K562 (cell line): ENCODE data around the gene PSMB10. TPM values are rescaled to one million over a fixed set of nuclear protein-coding genes. Genes with fewer than 3 reads are reported as not detected.

ENCODE experiments used
- ARID3B ChIP-seq: fragments of 250-450 bp; sonication (Bioruptor Pico); IDR thresholded peaks from 2 replicates; pipeline ENCODE4 v1.4.0; 2020; ENCODE audit warnings: borderline replicate concordance
- ARNT ChIP-seq, 2 experiments: fragments of 450-650 bp; IDR thresholded peaks; 2 replicates each; pipeline ENCODE4 v1.6.1; 2016; ENCODE audit warnings: mild to moderate bottlenecking in 1 of 2
- CBFA2T3 ChIP-seq: fragments of 450-650 bp; IDR thresholded peaks from 2 replicates; pipeline ENCODE4 v1.6.1; 2017
- ETV5 ChIP-seq: sonication (generic); formaldehyde crosslinking; IDR thresholded peaks from 2 replicates; pipeline ENCODE4 v1.4.0; 2020; ENCODE audit warnings: low read depth, mild to moderate bottlenecking, missing genetic modification reagents
- FOXK2 ChIP-seq, 2 experiments: fragments of 450-650 bp; IDR thresholded peaks in 1 of 2; conservative IDR thresholded peaks in 1 of 2; 2 replicates each; pipeline ENCODE4 v1.6.1; 2016; ENCODE audit warnings: low read depth in 2 of 2, mild to moderate bottlenecking in 1 of 2
- GTF2F1 ChIP-seq: IDR thresholded peaks from 2 replicates; pipeline ENCODE4 v1.6.1; 2011; ENCODE audit warnings: low read depth, low read length, improper control_type of control experiment
- HDAC1 ChIP-seq, 2 experiments: fragments of 450-650 bp; IDR thresholded peaks; 2 replicates each; pipeline ENCODE4 v1.6.1; 2016 to 2017; ENCODE audit warnings: inconsistent platforms in 1 of 2, mild to moderate bottlenecking in 1 of 2, moderate library complexity in 1 of 2
- HLTF ChIP-seq: fragments of 450-650 bp; IDR thresholded peaks from 2 replicates; pipeline ENCODE4 v1.6.1; 2016
- HOMEZ ChIP-seq: fragments of 250-450 bp; sonication (Bioruptor Pico); IDR thresholded peaks from 2 replicates; pipeline ENCODE4 v1.4.0; 2020; ENCODE audit warnings: mild to moderate bottlenecking, moderate library complexity
- ILK ChIP-seq: fragments of 450-650 bp; IDR thresholded peaks from 2 replicates; pipeline ENCODE4 v1.6.1; 2016; ENCODE audit warnings: missing genetic modification characterization, low read depth, mild to moderate bottlenecking, missing compliant biosample characterization, moderate library complexity, borderline replicate concordance
- LARP7 ChIP-seq: fragments of 450-650 bp; IDR thresholded peaks from 2 replicates; pipeline ENCODE4 v1.6.1; 2016
- MTA3 ChIP-seq: fragments of 450-650 bp; formaldehyde crosslinking; IDR thresholded peaks from 2 replicates; pipeline ENCODE4 v1.6.1; 2017; ENCODE audit warnings: mild to moderate bottlenecking, borderline replicate concordance
- NFIC ChIP-seq: fragments of 450-650 bp; IDR thresholded peaks from 2 replicates; pipeline ENCODE4 v1.6.1; 2017; ENCODE audit warnings: mild to moderate bottlenecking, inconsistent platforms
- RBM15 ChIP-seq: fragments of 200-400 bp; formaldehyde crosslinking; IDR thresholded peaks from 2 replicates; pipeline ENCODE4 v1.6.1; 2018; ENCODE audit warnings: mild to moderate bottlenecking, low read length, moderate library complexity; ENCODE audit not compliant: insufficient read depth
- ZNF655 ChIP-seq: fragments of 250-450 bp; sonication (Bioruptor Pico); IDR thresholded peaks from 2 replicates; pipeline ENCODE4 v1.5.0; 2021
- ZNF668 ChIP-seq: fragments of 250-450 bp; sonication (Bioruptor Pico); IDR thresholded peaks from 2 replicates; pipeline ENCODE4 v1.8.0; 2022; ENCODE audit warnings: mild to moderate bottlenecking, inconsistent platforms
- polyA plus RNA-seq, 8 experiments: library from polyadenylated mRNA; depleted of rRNA in 4 of 8; stranded (reverse) in 5 of 8; unstranded in 3 of 8; fragments of >200 nt; fragmentation: Nextera tagmentation in 2 of 8; fragmentation: Illumina TruSeq in 1 of 8; extraction: Ambion mirVana in 2 of 8; extraction: Trizol in 1 of 8; gene quantifications; 2 replicates each; pipeline versions ENCODE4 v1.2.1 to v1.2.3, GENCODE V29; 2011 to 2014; ENCODE audit warnings: inconsistent platforms in 1 of 8, missing spikeins in 1 of 8
- total RNA-seq, 7 experiments: library from RNA; depleted of rRNA in 6 of 7; stranded (reverse); fragments of >200 nt in 6 of 7; fragmentation: Illumina TruSeq in 2 of 7; extraction: Trizol in 2 of 7; gene quantifications; 2 replicates each; pipeline versions ENCODE4 v1.2.1 to v1.2.3, GENCODE V29; 2011 to 2021; ENCODE audit warnings: low replicate concordance in 1 of 7
- TF ChIP-seq, protein P1 (sequence below): fragments of 250-450 bp; sonication (Bioruptor Pico); IDR thresholded peaks from 2 replicates; pipeline ENCODE4 v1.5.0; 2020; ENCODE audit warnings: mild to moderate bottlenecking, borderline replicate concordance
- TF ChIP-seq, protein P2 (sequence below): sonication (generic); formaldehyde crosslinking; IDR thresholded peaks from 2 replicates; pipeline ENCODE4 v1.8.0; 2022; ENCODE audit warnings: missing genetic modification reagents, mild to moderate bottlenecking, borderline replicate concordance

Gene PSMB10
- total and polyA plus RNA-seq, 9 of the 15 experiments (the other 6 are each of a cell fraction or from before 2014, with no cell fraction given), result 11.7 to 105 (median 51.0) TPM

DNA sequence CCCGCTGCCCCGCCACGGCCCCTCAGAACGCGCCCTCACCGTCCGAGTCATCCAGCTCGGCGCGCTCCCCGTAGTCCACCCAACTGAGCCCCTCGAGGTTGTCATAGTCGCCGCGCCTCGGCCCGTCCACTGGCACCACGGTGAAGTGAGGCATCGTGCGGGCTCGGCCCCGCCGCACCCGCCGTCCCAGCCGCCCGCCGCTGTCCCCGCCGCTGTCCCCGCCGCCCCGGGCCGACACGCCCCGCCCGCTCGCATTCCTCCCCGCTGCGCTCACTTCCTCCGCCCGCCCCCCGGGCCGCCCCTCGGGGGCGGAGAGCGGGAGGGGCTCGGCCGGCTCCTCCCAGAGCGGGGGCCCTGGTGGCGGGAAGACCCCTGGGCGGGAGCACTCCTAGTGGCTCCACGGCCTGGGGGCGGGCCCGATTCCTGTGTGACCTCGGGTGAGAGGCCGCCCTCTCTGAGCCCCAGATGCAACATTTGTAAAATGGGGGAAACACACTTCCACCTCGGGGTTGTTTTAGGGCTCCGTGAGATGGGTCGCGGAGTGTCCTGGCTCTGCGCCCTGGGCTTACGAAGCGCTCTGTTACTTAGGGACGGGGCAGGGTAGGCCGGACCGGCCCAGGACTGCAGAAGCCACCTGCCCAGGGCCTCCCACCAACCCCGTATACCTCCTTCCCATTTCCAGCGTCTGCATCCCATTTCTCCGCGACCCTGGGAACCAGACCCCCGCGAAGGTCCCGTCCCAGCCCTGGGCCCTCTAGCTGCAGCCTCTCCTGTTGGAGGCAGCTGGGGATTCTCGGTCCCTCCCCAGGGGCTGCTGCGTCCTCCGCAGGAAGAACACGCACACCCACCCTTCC, 32.0 kb upstream of the PSMB10 start, which contains the start of gene SLC12A4 (continued):
- TF ChIP-seq, protein P1, sequence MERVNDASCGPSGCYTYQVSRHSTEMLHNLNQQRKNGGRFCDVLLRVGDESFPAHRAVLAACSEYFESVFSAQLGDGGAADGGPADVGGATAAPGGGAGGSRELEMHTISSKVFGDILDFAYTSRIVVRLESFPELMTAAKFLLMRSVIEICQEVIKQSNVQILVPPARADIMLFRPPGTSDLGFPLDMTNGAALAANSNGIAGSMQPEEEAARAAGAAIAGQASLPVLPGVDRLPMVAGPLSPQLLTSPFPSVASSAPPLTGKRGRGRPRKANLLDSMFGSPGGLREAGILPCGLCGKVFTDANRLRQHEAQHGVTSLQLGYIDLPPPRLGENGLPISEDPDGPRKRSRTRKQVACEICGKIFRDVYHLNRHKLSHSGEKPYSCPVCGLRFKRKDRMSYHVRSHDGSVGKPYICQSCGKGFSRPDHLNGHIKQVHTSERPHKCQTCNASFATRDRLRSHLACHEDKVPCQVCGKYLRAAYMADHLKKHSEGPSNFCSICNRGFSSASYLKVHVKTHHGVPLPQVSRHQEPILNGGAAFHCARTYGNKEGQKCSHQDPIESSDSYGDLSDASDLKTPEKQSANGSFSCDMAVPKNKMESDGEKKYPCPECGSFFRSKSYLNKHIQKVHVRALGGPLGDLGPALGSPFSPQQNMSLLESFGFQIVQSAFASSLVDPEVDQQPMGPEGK (CRISPR knock-in tag), result no peak
- TF ChIP-seq RBM15 (no peak), NFIC (0 out of 2 replicates have a peak, but pooled peaks have one; percentile 6), FOXK2 (conservative IDR thresholded peaks at IDR 0.05 in 1 of 2, IDR thresholded peaks at IDR 0.05 in 1 of 2; ENCODE audit: low read depth in 2 of 2) (0 out of 4 replicates have a peak, but pooled peaks of 1 of the 2 experiments have one; percentile 10), HDAC1 (IDR thresholded peaks at IDR 0.05) (peak in 1 of 2 experiments; percentile 5; a peak in 2 of 4 replicates), ILK (tag) (no peak), ZNF668 (no peak), ETV5 (CRISPR knock-in tag) (peak; percentile 54; the same call in 1 of the 2 replicates), CBFA2T3 (no peak), LARP7 (no peak), HLTF (no peak; the same call in 1 of the 2 replicates), MTA3 (peak; percentile 66; the same call in 1 of the 2 replicates), ZNF655 (CRISPR knock-in tag) (no peak), HOMEZ (CRISPR knock-in tag) (no peak), ARNT (IDR thresholded peaks at IDR 0.05) (peak in 1 of 2 experiments; percentile 74; a peak in 1 of 4 replicates), ARID3B (CRISPR knock-in tag) (no peak), GTF2F1 (no peak)
- TF ChIP-seq, protein P2, sequence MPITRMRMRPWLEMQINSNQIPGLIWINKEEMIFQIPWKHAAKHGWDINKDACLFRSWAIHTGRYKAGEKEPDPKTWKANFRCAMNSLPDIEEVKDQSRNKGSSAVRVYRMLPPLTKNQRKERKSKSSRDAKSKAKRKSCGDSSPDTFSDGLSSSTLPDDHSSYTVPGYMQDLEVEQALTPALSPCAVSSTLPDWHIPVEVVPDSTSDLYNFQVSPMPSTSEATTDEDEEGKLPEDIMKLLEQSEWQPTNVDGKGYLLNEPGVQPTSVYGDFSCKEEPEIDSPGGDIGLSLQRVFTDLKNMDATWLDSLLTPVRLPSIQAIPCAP, result no peak
